Endodermal cell (in vitro differentiated cells): ENCODE results near the gene GRIK4. TPM values are rescaled to one million over a fixed set of nuclear protein-coding genes. Genes with fewer than 3 reads are reported as not detected.
"Not testable (repeated sequence)": the region's sequence is repeated elsewhere in the genome, so short reads cannot be mapped to it uniquely, and the experiment has no call there.

Source experiments
- DNase-seq: peaks from one replicate; pipeline ENCODE4 v3.0.0-alpha.2; 2017
- H3K27ac ChIP-seq: 2 replicates; pipeline ENCODE4 v1.5.1; 2013; ENCODE audit warnings: mild to moderate bottlenecking, low read depth, low read length, moderate library complexity
- H3K27me3 ChIP-seq: 2 replicates; pipeline ENCODE4 v1.6.1; 2013; ENCODE audit warnings: mild to moderate bottlenecking, low read length, moderate library complexity; ENCODE audit not compliant: insufficient read depth, control insufficient read depth, poor library complexity, severe bottlenecking
- H3K36me3 ChIP-seq: 2 replicates; pipeline ENCODE4 v1.7.0; 2013; ENCODE audit warnings: mild to moderate bottlenecking, low read length, moderate library complexity; ENCODE audit not compliant: control insufficient read depth, insufficient read depth
- H3K4me1 ChIP-seq: one replicate; pipeline ENCODE4 v1.7.0; 2013; ENCODE audit warnings: low read length; ENCODE audit not compliant: control insufficient read depth, insufficient read depth
- H3K4me3 ChIP-seq: 2 replicates; pipeline ENCODE4 v1.5.1; 2013; ENCODE audit warnings: mild to moderate bottlenecking, low read length, moderate library complexity
- H3K9ac ChIP-seq: 2 replicates; pipeline ENCODE4 v1.6.1; 2013; ENCODE audit warnings: mild to moderate bottlenecking, low read length, moderate library complexity; ENCODE audit not compliant: poor library complexity, severe bottlenecking; ENCODE audit errors: extremely low read depth
- H3K9me3 ChIP-seq: 2 replicates; pipeline ENCODE4 v1.6.1; 2013; ENCODE audit warnings: mild to moderate bottlenecking, low read length, moderate library complexity; ENCODE audit not compliant: control insufficient read depth
- H3K27ac Mint-ChIP-seq: 2 replicates; pipeline ENCODE4 v1.8.0; 2020; ENCODE audit warnings: mixed read lengths
- H3K27me3 Mint-ChIP-seq: 2 replicates; pipeline ENCODE4 v1.8.0; 2021; ENCODE audit warnings: mild to moderate bottlenecking, mixed read lengths; ENCODE audit not compliant: insufficient read depth
- H3K36me3 Mint-ChIP-seq: 2 replicates; pipeline ENCODE4 v1.8.0; 2020; ENCODE audit warnings: low read depth, mixed read lengths
- H3K4me1 Mint-ChIP-seq: 2 replicates; pipeline ENCODE4 v1.8.0; 2020; ENCODE audit warnings: mixed read lengths
- H3K4me3 Mint-ChIP-seq: 2 replicates; pipeline ENCODE4 v1.8.0; 2020; ENCODE audit warnings: mild to moderate bottlenecking, moderate library complexity, mixed read lengths
- H3K9me3 Mint-ChIP-seq: 2 replicates; pipeline ENCODE4 v1.8.0; 2020; ENCODE audit warnings: mild to moderate bottlenecking, mixed read lengths
- CTCF ChIP-seq: fragments of 200-600 bp; sonication (generic); conservative IDR thresholded peaks from 2 replicates; pipeline ENCODE4 v1.5.0; 2021; ENCODE audit warnings: antibody characterized with exemption, mild to moderate bottlenecking
- WGBS, 2 experiments: methylation state at CpG; one replicate each; pipeline versions ENCODE4 v1.1.5 to v1.1.7; 2013; ENCODE audit warnings: missing lambda C conversion rate in 2 of 2, mixed read lengths in 1 of 2; ENCODE audit not compliant: insufficient coverage in 1 of 2, insufficient read length in 1 of 2; 5-methylcytosine and 5-hydroxymethylcytosine counted together
- total RNA-seq, 2 donors: library from RNA; stranded (reverse); fragmentation: NEBNext Ultra II Directional in 1 of 2; extraction: Animal tissue kit (Norgen Biotek cat#: 25700) in 1 of 2; gene quantifications; 2 replicates in 1 of 2; 3 replicates in 1 of 2; pipeline ENCODE4 v1.2.1, GENCODE V29; 2021

GRIK4 gene
- total RNA-seq, 2 donors from 2014 or later = 1.7 to 3.5 TPM

DNA sequence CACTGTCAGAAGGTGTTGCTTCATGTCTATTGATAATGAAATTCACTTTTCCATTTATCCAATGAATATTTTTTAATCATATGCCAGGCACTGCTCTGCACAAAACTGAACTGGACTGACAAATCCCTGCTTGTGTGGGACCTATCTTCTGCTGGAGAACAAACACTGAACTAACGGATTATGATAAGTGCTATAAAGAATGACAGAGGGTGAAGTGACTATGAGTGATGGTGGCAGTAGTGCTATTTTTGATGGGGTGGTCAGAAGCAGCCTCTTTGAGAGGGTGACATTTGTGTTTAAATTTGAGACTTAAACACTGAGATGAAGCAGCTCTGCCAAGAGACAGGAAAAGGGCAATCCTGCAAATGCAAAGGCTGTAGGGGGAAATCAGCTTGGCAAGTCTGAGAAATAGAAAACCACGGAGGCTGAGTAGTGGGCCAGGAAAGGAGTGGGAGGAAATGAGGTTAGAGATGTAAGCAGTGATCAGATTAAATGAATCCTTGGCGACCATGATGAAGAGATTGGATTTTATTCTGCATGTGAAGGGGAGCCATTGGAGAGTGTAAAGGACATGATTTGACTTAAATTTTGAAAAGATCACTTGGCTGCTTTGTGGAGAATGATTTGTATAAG, 518.4 kb downstream of the GRIK4 start:
- Histone ChIP-seq H3K9me3 (no peaks in the 10 kb centered on the region), H3K4me3 (no peak overlapping the region), H3K36me3 (no peaks in the 10 kb centered on the region), H3K9ac (no peak overlapping the region), H3K27ac (no peak overlapping the region), H3K4me1 (no peaks in the 10 kb centered on the region), H3K27me3 (no peaks in the 10 kb centered on the region)
- peaks cover 4% of the 10 kb centered on the region for H3K36me3 Mint-ChIP-seq
- DNase-seq = no peak
- H3K4me1 Mint-ChIP-seq = peaks cover 14% of the 10 kb centered on the region
- no peaks in the 10 kb centered on the region for H3K9me3 Mint-ChIP-seq
- H3K4me3 Mint-ChIP-seq = no peak overlapping the region
- no peak for TF ChIP-seq CTCF
- H3K27ac Mint-ChIP-seq = no peak overlapping the region
- 94 to 98% methylated on average over 3 of the region's 3 CpGs for WGBS, 2 experiments
- no peaks in the 10 kb centered on the region for H3K27me3 Mint-ChIP-seq

GRCh38 chr11:121031167-121031566, 519.6 kb downstream of the GRIK4 start:
- WGBS, 2 experiments = 100% methylated on average over 1 of the region's 2 CpGs; no CpG with 5 or more reads in 1 of the 2 experiments

GRCh38 chr11:121031648-121032047, 520.1 kb downstream of the GRIK4 start:
- H3K27me3 ChIP-seq, H3K4me3 ChIP-seq, H3K36me3 Mint-ChIP-seq, H3K9ac ChIP-seq, H3K27ac Mint-ChIP-seq, H3K27me3 Mint-ChIP-seq, H3K36me3 ChIP-seq, H3K9me3 Mint-ChIP-seq, H3K27ac ChIP-seq, DNase-seq, H3K4me3 Mint-ChIP-seq, H3K9me3 ChIP-seq: not testable (repeated sequence)
- H3K4me1 Mint-ChIP-seq = peaks cover 20% of the 10 kb centered on the region
- peaks cover 11% of the 10 kb centered on the region for H3K4me1 ChIP-seq
- WGBS, 2 experiments = 80 to 92% methylated on average over 2 to 4 of the region's 4 CpGs

More at GRCh38 chr11:121031167-121031566, 519.6 kb downstream of the GRIK4 start:
- H3K4me1 Mint-ChIP-seq = peaks cover 17% of the 10 kb centered on the region
- H3K9me3 Mint-ChIP-seq = no peaks in the 10 kb centered on the region
- Histone ChIP-seq H3K36me3 (no peaks in the 10 kb centered on the region), H3K9me3 (no peaks in the 10 kb centered on the region), H3K4me1 (peaks cover 7% of the 10 kb centered on the region), H3K27ac (no peak overlapping the region), H3K4me3 (no peak overlapping the region), H3K27me3 (no peaks in the 10 kb centered on the region), H3K9ac (no peak overlapping the region)
- peaks cover 4% of the 10 kb centered on the region for H3K36me3 Mint-ChIP-seq
- no peak overlapping the region for H3K27ac Mint-ChIP-seq
- no peaks in the 10 kb centered on the region for H3K27me3 Mint-ChIP-seq
- H3K4me3 Mint-ChIP-seq = no peak overlapping the region
- no peak for TF ChIP-seq CTCF
- DNase-seq = no peak

- no peak overlapping the region for H3K9ac ChIP-seq
- no peaks in the 10 kb centered on the region for H3K36me3 ChIP-seq
- DNase-seq = no peak
- H3K27me3 ChIP-seq = no peaks in the 10 kb centered on the region
- no peak overlapping the region for H3K27ac ChIP-seq
- WGBS, 2 experiments = 82 to 89% methylated on average over 3 of the region's 3 CpGs
- peaks cover 13% of the 10 kb centered on the region for H3K4me1 ChIP-seq
- H3K9me3 ChIP-seq = no peaks in the 10 kb centered on the region
- no peaks in the 10 kb centered on the region for H3K27me3 Mint-ChIP-seq
- no peak overlapping the region for H3K4me3 Mint-ChIP-seq
- no peaks in the 10 kb centered on the region for H3K9me3 Mint-ChIP-seq
- H3K27ac Mint-ChIP-seq = no peak overlapping the region
- H3K36me3 Mint-ChIP-seq = peaks cover 4% of the 10 kb centered on the region
- H3K4me3 ChIP-seq = no peak overlapping the region
- peaks cover 24% of the 10 kb centered on the region for H3K4me1 Mint-ChIP-seq
- no peak for TF ChIP-seq CTCF
Observed at GRCh38 chr11:121032546-121032945, 521.0 kb downstream of the GRIK4 start.
